DND-41 (cell line): Measurements from ENCODE around the gene GAL.

Experiments used
- ATAC-seq: fragments of 200-7000 bp; cut with Tn5 transposase; 3 replicates; pipeline ENCODE4 v1.9.1; 2021; ENCODE audit warnings: low read depth; ENCODE audit not compliant: insufficient read depth
- DNase-seq: peaks from one replicate; pipeline ENCODE4 v3.0.0-alpha.2; 2020
- H2AFZ ChIP-seq: 2 replicates; pipeline ENCODE4 v1.6.0; 2012; ENCODE audit warnings: low read depth, low read length
- H3K27ac ChIP-seq: 2 replicates; pipeline ENCODE4 v1.5.1; 2012; ENCODE audit warnings: low read length, inconsistent platforms
- H3K27me3 ChIP-seq: fragments of 200-600 bp; sonication (generic); 2 replicates; pipeline ENCODE4 v1.6.0; 2012; ENCODE audit warnings: low read length, mild to moderate bottlenecking, inconsistent platforms; ENCODE audit not compliant: insufficient read depth, poor library complexity
- H3K36me3 ChIP-seq: 2 replicates; pipeline ENCODE4 v1.5.1; 2012; ENCODE audit warnings: low read length, inconsistent platforms; ENCODE audit not compliant: insufficient read depth
- H3K4me1 ChIP-seq: 2 replicates; pipeline ENCODE4 v1.5.1; 2012; ENCODE audit warnings: mild to moderate bottlenecking, low read length; ENCODE audit not compliant: insufficient read depth
- H3K4me2 ChIP-seq: 2 replicates; pipeline ENCODE4 v1.6.0; 2012; ENCODE audit warnings: mild to moderate bottlenecking, moderate library complexity, low read length, inconsistent platforms; ENCODE audit not compliant: insufficient read depth
- H3K4me3 ChIP-seq, 2 experiments: fragments of 200-600 bp in 1 of 2; shearing (Covaris generic) in 1 of 2; 2 replicates each; pipeline ENCODE4 v1.5.1; 2012 to 2016; ENCODE audit warnings: inconsistent platforms in 2 of 2, low read length in 2 of 2, mild to moderate bottlenecking in 2 of 2, low read depth in 1 of 2, moderate library complexity in 1 of 2
- H3K79me2 ChIP-seq: 2 replicates; pipeline ENCODE4 v1.6.0; 2012; ENCODE audit warnings: low read length, inconsistent platforms; ENCODE audit not compliant: insufficient read depth
- H3K9ac ChIP-seq: 2 replicates; pipeline ENCODE4 v1.6.0; 2012; ENCODE audit warnings: low read depth, mild to moderate bottlenecking, inconsistent platforms, low read length, moderate library complexity
- H3K9me3 ChIP-seq: 2 replicates; pipeline ENCODE4 v1.5.1; 2012; ENCODE audit warnings: low read length, moderate library complexity, mild to moderate bottlenecking, inconsistent platforms; ENCODE audit not compliant: insufficient read depth, severe bottlenecking
- H4K20me1 ChIP-seq: 2 replicates; pipeline ENCODE4 v1.6.0; 2012; ENCODE audit warnings: low read length; ENCODE audit not compliant: insufficient read depth
- EZH2 ChIP-seq: IDR thresholded peaks from 3 replicates; pipeline ENCODE4 v1.6.1; 2012; ENCODE audit warnings: borderline replicate concordance, low read depth, mild to moderate bottlenecking, moderate library complexity, low read length, inconsistent platforms; ENCODE audit not compliant: severe bottlenecking
- TF ChIP-seq, protein P1 (sequence below): IDR thresholded peaks from 2 replicates; pipeline ENCODE4 v1.5.1; 2012; ENCODE audit warnings: borderline replicate concordance, low read length, moderate library complexity, mild to moderate bottlenecking; ENCODE audit not compliant: poor library complexity, severe bottlenecking; ENCODE audit errors: extremely low read depth

GAL gene

DNA sequence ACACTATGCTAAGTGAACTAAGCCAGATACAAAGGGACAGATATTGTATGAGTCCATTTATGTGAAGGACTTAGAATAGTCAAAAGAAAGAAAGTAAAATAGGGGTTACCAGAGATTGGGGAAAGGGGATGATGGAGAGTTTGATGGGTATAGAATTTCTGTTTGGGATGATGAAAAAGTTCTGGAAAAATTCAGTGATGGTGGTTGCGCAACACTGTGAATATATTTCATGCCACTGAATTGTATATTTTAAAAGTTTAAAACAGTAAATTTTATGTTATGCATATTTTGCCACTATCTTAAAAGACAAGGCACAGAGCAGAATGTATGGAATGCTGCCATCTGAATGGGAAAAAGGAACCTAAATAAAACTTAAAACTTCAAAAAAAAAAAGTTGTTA lies 37.8 kb downstream of the GAL start:
- Histone ChIP-seq H2AFZ (no peak overlapping the region), H3K27me3 (peaks cover 9% of the 10 kb centered on the region), H3K4me1 (no peaks in the 10 kb centered on the region), H4K20me1 (no peaks in the 10 kb centered on the region), H3K36me3 (no peaks in the 10 kb centered on the region), H3K4me2 (no peak overlapping the region), H3K9ac (no peak overlapping the region), H3K79me2 (no peaks in the 10 kb centered on the region), H3K27ac (no peak overlapping the region), H3K4me3 (no peak overlapping the region), H3K9me3 (peaks cover 3% of the 10 kb centered on the region)
- TF ChIP-seq EZH2, result no peak
- TF ChIP-seq, protein P1, sequence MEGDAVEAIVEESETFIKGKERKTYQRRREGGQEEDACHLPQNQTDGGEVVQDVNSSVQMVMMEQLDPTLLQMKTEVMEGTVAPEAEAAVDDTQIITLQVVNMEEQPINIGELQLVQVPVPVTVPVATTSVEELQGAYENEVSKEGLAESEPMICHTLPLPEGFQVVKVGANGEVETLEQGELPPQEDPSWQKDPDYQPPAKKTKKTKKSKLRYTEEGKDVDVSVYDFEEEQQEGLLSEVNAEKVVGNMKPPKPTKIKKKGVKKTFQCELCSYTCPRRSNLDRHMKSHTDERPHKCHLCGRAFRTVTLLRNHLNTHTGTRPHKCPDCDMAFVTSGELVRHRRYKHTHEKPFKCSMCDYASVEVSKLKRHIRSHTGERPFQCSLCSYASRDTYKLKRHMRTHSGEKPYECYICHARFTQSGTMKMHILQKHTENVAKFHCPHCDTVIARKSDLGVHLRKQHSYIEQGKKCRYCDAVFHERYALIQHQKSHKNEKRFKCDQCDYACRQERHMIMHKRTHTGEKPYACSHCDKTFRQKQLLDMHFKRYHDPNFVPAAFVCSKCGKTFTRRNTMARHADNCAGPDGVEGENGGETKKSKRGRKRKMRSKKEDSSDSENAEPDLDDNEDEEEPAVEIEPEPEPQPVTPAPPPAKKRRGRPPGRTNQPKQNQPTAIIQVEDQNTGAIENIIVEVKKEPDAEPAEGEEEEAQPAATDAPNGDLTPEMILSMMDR, result no peak
- no peak for DNase-seq
- ATAC-seq, result no peak

DNA sequence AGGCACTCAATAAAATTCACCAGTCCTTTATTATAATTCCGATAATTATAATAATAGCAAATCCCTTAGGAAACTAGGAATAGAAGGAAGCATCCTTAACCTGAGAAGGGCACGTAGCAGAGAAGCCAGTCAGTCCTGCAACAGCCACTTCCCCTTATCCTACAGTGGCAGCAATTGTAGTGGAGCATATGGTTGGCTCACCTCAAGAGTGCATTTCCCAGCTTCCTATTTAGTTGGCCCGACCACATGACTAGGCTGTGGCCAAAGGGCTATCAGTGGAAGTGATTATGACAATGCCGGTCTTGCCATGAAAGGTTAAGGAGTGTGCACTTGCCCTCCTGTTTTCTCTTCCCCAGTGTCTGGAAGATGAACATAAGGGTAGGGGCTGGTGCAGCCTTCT lies 39.9 kb downstream of the GAL start:
- Histone ChIP-seq H4K20me1 (no peaks in the 10 kb centered on the region), H3K4me3 (no peak overlapping the region), H3K4me2 (no peak overlapping the region), H3K36me3 (no peaks in the 10 kb centered on the region), H3K27ac (no peak overlapping the region), H2AFZ (no peak overlapping the region), H3K9ac (no peak overlapping the region), H3K79me2 (no peaks in the 10 kb centered on the region), H3K27me3 (peaks cover 15% of the 10 kb centered on the region), H3K9me3 (peaks cover 3% of the 10 kb centered on the region), H3K4me1 (no peaks in the 10 kb centered on the region)
- ATAC-seq, result no peak
- TF ChIP-seq EZH2, result no peak
- no peak for DNase-seq

DNA sequence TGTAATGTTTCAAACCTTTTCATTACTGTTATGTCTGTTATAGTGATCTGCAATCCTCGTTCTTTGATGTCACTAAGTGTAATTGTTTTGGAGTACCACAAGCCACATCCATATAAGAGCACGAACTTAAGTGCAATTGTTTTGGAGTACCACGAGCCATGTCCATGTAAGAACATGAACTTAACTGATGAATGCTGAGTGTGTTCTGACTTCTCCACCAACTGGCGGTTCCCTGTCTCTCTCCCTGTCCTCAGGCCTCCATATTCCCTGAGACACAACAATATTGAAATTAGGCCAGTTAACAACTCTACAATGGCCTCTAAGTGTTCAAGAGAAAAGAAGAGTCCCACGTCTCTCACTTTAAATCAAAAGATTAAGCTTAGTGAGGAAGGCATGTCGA lies 43.4 kb downstream of the GAL start:
- no peak overlapping the region for H2AFZ ChIP-seq
- H3K79me2 ChIP-seq, result no peaks in the 10 kb centered on the region
- no peak for ATAC-seq
- no peaks in the 10 kb centered on the region for H3K4me1 ChIP-seq
- H3K4me3 ChIP-seq, result no peak overlapping the region
- no peak for DNase-seq
- no peaks in the 10 kb centered on the region for H3K9me3 ChIP-seq
- no peak overlapping the region for H3K9ac ChIP-seq
- H4K20me1 ChIP-seq, result no peaks in the 10 kb centered on the region
- TF ChIP-seq, protein P1, result no peak
- TF ChIP-seq EZH2, result no peak
- H3K27ac ChIP-seq, result no peak overlapping the region
- peaks cover 19% of the 10 kb centered on the region for H3K27me3 ChIP-seq
- H3K4me2 ChIP-seq, result no peak overlapping the region
- no peaks in the 10 kb centered on the region for H3K36me3 ChIP-seq

DNA sequence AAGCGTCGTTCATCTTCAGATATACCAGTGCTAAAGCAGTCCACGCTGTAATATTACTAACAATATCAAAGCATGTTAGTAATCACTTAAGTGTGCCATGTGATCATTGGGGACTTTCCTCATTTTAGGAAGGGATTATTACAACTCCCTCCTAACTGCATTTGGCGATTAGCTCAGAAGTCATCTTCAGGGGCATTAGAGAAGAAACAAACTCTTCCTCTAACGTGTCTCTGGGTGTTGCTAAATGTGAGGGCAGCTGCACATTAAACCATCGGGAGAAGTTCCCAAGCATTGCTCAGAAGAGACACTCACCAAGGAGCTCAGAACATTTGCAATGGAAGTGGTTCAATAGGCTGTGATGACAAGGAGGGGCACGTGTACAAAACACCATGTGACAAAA lies 49.8 kb downstream of the GAL start:
- H3K9ac ChIP-seq, result no peak overlapping the region
- no peak overlapping the region for H3K4me2 ChIP-seq
- H3K4me1 ChIP-seq, result no peaks in the 10 kb centered on the region
- no peaks in the 10 kb centered on the region for H3K79me2 ChIP-seq
- DNase-seq, result no peak
- no peak overlapping the region for H3K4me3 ChIP-seq
- ATAC-seq, result no peak
- H3K27me3 ChIP-seq, result peaks cover 6% of the 10 kb centered on the region
- TF ChIP-seq, protein P1, result no peak
- H2AFZ ChIP-seq, result no peak overlapping the region
- no peaks in the 10 kb centered on the region for H4K20me1 ChIP-seq
- H3K9me3 ChIP-seq, result no peaks in the 10 kb centered on the region
- H3K27ac ChIP-seq, result no peak overlapping the region
- no peaks in the 10 kb centered on the region for H3K36me3 ChIP-seq
